GM12891 (cell line): ENCODE measurements around the gene MOCS3.
A peak's percentile ranks its signal among the peaks of the same experiment; 100 is the strongest.

ENCODE experiments used
- POLR2A ChIP-seq: IDR thresholded peaks from 2 replicates; pipeline ENCODE4 v1.6.1; 2011; ENCODE audit warnings: low read depth, low read length, control low read depth
- POLR2AphosphoS5 ChIP-seq: IDR thresholded peaks from 2 replicates; pipeline ENCODE4 v1.6.1; 2011; ENCODE audit warnings: low read depth, low read length, control low read depth
- TAF1 ChIP-seq: IDR thresholded peaks from 2 replicates; pipeline ENCODE4 v1.6.1; 2011; ENCODE audit warnings: low read depth, low read length, control low read depth

DNA sequence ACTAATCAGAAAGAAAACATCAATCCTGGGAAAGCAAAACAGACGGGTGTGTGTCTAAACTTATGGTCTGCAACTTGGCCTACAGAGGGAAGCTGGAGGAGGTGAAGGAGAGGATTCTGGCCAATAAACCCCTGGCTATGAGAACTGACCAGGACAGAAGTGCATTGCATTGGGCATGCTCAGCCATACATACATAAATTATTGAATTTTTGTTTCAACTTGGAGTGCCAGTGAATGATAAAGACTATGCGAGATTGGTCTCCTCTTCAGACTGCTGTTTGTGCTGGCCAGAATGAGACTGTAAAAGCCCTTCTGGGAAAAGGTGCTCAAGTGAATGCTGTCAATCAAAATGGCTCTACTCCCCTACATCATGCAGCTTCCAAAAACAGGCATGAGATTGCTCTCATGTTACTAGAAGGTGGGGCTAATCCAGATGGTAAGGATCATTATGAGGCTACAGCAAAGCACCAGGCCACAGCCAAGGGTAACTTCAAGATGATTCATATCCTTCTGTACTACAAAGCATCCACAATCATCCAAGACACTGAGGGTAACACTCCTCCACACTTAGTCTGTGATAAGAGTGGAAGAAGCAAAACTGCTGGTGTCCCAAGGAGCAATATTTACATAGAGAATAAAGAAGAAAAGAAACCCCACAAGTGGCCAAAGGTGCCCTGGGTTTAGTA, 44.8 kb upstream of the MOCS3 start:
- 0 out of 2 replicates have a peak, but pooled peaks have one; percentile 29 for TF ChIP-seq POLR2A
- 0 out of 2 replicates have a peak, but pooled peaks have one; percentile 33 for TF ChIP-seq POLR2AphosphoS5
- no peak for TF ChIP-seq TAF1
